GM18511 (cell line): ENCODE results near the gene MKLN1.

ENCODE experiments used
- ATAC-seq: cut with Tn5 transposase; IDR thresholded peaks from one replicate; pipeline ENCODE4 v1.9.1; 2021; ENCODE audit warnings: mild to moderate bottlenecking, moderate library complexity; ENCODE audit not compliant: unreplicated experiment

MKLN1 gene

DNA sequence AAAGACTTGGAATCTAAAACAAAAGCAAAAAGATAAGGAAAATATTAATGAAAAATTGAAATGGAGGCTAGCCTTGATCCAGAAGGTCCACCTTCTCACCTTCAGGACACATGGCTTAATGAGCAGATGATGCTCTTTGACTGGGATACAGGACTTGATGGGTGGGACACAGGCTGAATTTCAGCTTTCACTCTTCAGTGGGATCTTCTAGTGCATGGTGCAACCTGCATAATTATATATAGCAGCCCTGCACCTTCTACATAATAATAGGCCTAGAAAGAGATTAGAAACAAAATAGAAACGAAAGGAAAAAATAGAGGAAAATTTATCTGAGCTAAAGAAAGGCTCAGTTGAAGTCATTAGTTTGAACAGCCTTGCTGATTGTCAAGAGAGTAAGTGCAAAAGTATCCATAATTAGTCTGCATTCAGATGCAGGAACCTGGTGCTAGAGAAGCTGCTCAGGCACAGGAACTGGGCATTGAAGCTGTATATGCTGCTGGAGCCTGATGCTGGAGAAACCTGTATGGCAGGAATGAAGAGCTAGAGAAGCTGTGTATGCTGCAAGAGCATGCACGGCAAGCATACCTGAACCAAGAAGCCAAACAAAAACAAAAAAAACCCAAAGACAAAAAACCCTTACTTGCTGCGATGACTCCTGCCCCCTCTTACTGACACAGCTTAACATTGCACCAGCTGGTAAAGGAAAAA, 19.4 kb downstream of the MKLN1 start:
- no peak for ATAC-seq

DNA sequence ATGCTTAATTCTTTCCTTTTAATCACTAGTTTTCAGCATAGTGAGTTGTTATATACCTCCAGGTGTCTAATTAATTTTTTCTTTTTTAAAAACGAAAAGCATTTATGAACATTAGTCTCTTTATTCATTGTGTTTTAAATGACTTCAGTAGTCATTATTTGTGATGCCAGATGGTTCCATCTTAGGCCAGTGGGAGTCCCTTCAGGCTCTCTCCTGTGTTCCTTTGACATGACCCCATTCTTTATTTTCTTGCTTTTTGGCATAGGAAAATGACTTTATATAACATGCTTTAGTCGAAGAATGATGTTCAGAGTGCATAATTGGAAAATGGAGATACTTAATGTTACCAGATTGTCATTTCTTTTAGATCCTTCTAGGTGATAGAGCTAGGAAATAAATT, 24.4 kb downstream of the MKLN1 start:
- ATAC-seq, result no peak

DNA sequence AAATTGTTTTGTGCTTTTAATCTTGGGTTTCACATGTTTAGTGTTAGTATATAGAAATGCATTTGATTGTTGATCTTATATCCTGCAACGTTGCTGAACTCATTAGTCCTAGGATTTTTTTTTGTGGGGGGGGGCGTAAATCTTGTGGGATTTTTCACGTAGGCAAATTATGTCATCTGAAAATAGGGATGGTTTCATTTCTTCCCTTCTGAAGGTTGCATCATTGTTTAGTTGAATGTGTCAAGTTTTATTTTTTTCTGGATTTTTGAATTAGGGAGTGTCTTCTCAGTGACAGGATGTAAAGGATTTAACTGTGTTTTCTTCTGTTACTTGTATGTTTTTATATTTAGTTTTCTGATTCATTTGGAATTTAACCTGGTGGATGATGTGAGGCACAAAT, 26.7 kb downstream of the MKLN1 start:
- ATAC-seq, result no peak

DNA sequence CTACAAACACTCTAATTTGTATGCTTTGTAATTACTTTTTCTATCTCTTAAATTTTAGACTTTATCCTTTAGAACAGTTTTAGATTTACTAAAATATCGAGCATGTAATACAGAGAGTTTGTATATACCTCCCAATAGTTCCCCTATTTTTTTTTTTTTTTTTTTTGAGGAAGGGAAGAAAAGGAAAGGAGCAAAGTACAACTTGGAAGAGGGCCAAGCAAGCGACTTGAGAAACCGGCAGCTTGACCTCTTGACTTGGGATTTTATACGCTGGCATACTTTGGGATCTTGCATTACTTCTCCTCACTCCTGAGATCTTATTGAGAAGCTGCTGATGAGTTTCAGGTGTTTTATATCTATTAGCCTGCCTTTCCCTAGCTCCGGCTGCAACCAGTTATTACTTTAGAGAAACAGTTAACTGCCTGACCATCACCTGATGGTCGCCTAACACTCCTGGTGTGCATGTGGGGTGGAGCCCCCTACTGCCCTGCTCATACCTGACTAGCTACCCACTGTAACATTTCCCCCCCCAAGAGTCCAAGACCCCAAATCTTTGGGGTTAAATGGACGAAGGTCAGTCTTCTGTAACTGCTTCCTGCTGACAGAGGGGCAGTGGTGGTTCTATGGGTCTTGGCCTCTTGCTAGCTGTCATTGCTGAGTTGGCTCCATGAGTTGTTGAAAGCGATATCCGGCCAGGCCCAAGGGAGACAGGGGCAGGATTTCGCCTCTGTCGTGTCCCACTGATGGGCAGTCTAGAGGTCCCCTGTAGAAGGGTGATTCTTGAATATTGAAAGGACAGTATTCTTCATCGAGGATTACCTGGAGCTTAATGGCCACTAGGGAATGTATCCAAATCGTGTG, 28.5 kb downstream of the MKLN1 start:
- no peak for ATAC-seq

DNA sequence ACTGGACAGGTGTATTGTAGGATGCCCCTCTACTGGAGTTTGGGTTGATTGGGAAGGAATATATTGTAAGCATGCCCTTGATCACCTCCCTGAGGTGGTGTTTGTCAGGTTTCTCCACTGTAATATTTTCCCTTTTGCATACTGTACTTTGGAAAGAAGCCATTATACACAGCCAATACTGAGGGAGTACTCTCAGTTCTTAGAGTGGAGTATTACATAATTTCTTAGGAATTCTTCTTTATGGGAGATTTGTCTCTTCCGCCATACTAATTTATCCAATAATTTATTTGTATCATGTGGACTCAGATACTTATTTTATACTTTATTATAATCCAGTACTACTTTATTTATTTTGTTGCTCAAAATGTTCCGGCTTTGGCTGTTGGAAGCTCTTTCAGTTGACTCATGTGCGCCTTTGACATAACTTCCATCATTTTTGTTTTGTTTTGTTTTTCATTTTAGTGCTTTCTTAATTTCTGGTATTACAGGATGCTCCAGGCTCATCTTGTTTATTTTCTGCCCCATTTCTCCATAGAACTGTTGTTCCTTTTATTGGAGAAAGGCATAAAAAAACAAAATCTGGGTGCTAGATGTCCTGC, 29.7 kb downstream of the MKLN1 start:
- ATAC-seq, result no peak

DNA sequence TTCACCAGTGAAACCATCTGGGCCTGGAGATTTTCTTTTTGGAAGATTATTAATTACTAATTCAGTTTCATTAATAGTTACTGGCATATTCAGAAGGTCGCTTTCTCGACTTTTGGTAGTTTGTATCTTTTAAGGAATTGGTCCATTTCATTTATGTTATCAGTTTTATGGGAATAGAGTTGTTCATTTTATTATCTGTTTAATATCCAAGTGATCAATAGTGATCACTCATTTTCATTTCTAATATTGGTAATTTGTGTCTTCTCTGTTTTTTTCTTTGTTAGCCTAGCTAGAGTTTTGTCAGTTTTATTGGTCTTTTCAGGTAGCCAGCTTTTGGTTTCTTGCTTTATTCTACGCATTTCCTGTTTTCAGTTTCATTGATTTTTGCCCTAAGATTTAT, 31.0 kb downstream of the MKLN1 start:
- no peak for ATAC-seq

DNA sequence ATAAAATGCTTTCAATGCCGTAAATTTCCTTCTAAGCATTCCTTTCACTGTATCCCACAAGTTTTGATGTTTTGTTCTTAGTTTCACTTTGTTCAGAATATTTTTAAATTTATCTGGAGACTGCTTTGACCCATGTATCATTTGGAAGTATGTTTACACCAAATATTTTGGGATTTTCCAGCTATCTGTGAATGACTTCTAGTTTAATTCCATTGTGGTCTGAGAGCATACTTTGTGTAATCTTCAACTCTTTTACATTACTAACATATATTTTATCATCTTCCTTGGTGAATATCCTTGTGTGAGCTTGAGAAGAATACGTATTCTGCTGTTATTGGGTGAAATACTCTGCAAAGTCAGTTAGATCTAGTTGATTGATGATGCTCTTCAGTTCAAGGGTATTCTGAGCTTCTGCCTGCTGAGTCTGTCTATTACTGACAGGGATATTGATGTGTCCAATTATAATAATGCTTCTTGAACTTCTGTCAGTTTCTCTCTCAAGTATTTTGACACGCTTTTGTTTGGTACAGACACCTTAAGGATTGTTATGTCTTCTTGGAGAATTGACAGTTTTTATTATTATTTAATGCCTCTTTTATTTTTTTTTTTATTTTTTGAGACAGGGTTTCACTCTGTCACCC, 31.6 kb downstream of the MKLN1 start:
- ATAC-seq, result no peak

DNA sequence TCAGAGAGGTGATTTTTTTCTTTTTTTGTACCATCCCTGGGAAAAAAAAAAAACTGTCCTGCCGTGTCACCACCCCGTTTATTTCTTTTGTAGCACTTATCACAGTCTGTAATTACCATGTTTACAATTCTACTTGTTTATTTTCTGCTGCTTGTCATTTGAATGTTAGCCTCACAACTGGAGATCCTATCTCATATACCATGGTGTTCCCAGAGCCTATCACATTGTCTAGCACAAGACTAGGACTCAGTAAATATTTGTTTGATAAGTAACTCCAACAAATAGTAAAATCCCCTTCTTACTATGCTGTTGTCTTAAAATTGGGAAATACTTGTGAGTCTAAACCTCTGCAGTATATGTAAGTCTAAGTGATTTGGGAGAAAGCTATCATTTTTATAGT, 36.0 kb downstream of the MKLN1 start:
- ATAC-seq, result no peak

DNA sequence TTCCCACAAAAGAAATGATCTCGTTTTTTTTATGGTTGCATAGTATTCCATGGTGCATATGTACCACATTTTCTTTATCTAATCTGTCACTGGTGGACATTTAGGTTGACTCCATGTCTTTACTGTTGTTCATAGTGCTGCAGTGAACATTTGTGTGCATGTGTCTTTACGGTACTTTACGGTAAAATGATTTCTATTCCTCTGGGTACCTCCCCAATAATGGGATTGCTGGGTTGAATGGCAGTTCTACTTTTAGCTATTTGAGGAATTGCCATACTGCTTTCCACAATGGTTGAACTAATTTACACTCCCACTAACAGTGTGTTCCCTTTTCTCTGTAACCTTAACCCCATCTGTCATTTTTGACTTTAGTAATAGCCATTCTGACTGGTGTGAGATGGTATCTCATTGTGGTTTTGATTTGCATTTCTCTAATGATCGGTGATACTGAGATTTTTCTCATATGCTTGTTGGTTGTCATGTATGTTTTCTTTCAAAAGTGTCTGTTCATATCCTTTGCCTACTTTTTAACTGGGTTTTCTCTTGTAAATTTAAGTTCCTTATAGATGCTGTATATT, 37.2 kb downstream of the MKLN1 start:
- ATAC-seq, result no peak

DNA sequence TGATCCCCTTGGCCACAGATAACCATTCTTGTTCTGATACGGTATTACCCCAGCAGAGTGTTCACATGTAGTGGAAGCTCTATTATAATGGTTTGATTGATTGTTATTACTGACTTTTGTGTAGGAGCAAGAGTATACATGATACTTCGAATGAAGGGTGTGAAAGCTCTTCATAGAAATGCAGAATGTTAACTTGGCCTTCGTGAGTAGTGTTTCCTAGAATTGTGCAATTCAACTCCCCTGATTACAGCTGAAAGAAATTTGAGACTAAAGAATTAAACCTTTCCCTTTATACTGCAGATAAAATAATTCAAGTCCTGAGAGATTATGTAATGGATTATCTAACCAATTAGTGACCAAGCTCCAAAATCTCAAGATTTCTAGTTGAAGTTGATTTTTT, 38.2 kb downstream of the MKLN1 start:
- no peak for ATAC-seq

DNA sequence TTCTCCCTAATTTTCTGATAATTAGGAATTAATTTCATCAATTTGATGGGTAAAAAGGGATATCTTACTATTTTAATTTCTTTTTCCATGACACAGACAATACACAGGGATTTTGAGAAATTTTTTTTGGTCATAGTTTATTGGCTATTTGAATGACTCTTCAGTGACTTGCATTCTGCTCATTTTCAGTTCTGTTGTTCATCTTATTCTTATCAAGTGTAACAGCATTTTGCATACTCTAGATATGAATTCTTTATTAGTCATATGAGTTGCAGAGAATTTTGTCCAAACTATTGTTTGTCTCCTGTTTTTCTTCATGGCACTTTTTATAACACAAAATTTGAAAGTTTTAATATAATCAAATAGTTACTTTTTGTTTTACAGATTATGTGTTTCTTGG, 41.7 kb downstream of the MKLN1 start:
- no peak for ATAC-seq

DNA sequence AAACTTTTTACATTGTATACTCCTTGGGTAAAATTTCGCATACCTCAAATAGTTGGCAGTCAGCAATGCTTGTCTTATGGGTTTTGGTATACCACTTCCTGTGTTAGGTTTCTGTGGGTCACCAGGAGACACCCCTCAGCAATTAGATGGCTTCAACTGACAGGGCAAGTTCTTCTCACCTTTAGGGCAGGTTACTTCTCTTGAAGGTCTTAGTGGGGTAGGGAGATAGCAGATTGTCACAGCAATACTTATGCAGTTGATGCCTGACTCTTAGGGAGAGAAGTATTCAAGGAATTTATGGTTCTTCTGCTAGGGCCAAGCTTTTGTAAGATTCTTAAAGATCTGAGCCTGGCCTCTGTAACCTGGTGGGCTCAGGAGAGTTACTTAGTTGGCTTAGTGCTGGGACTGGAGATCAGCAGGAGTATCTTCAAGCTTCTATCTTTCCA, 42.9 kb downstream of the MKLN1 start:
- ATAC-seq, result peak; percentile 88

DNA sequence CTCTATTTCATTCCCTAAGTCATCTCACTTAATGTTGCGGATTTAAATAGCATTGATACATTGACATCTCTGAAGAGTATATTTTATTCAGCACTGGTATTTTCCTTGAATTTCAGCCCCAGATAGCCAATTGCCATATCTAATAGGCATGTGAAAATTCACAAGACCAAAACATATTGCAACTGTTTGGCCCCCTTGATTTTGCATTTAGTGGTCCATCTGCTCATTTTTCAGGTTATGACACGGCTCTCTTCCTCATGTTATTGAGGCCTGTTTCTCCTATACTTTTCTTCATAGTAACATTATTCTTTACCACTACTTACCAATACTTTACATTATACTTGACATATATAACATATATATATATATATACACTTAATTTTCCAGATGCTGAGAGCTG, 43.7 kb downstream of the MKLN1 start:
- ATAC-seq, result no peak

DNA sequence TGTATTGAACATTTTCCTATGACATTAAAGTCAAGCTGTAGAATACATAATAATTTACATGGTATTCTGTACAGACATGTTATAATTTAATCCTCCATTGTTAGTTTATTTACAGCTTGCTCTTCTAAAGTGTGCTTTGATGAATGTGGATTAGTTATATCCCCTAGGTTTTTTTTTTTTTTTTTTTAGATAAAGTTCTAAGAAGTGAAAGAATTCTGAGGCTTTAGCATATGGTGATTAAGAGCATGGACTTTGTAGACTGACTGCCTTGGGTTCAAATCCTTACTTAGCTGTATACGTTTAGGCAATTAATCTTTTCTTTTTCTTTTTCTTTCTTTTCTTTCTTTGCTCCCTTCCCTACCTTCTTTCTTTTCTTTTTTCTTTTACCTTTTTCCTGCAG, 44.9 kb downstream of the MKLN1 start:
- ATAC-seq, result no peak

DNA sequence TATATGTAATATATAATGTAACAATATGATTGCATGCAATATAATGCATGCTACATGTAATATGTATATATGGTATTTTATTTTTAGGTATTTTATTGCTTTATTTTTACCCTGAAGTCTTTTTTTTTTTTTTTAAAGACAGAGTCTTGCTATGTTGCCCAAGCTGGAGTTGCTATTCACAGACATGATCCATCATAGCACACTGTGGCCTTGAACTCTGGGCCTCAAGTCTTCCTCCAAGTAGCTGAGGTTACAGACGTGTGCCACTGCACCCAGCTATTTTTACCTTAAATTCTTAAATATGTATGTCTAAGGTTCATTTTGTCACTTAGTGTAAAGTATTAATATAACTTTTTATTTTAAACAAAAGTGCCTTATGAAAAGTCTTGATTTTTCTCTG, 47.1 kb downstream of the MKLN1 start:
- no peak for ATAC-seq

DNA sequence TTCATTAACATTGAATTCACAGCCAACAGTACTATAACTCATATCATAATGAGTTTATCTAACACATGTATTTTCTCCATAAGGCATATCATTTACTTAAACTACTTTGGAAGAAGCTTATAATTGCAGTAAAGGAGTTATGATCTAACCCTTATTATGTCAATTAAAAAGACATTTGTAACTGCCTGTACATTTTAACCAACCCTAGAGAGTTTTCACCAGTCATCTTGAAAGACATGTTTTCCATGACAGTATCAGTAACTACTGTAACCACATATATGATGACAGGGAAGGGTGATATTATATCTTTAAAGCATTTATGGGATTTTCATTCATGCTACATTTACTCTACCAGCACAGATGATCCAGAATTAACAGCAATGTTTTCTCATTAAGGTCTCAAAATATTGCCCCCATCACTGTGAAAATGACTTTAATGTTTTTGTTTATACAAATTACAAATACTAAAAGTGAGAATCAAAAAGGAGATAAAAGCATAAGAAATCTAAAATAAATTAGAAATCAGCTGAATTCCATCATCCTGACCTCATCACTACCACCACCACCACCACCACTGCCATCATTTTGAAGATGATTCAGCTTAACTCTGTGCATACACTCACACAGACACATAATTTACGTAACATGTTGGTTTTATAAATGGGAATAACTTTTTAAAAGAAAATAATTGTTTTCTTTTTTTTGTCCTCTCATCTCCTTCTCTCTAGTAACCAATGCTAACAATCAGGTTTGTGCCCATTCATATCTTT, 53.6 kb downstream of the MKLN1 start:
- ATAC-seq, result no peak

DNA sequence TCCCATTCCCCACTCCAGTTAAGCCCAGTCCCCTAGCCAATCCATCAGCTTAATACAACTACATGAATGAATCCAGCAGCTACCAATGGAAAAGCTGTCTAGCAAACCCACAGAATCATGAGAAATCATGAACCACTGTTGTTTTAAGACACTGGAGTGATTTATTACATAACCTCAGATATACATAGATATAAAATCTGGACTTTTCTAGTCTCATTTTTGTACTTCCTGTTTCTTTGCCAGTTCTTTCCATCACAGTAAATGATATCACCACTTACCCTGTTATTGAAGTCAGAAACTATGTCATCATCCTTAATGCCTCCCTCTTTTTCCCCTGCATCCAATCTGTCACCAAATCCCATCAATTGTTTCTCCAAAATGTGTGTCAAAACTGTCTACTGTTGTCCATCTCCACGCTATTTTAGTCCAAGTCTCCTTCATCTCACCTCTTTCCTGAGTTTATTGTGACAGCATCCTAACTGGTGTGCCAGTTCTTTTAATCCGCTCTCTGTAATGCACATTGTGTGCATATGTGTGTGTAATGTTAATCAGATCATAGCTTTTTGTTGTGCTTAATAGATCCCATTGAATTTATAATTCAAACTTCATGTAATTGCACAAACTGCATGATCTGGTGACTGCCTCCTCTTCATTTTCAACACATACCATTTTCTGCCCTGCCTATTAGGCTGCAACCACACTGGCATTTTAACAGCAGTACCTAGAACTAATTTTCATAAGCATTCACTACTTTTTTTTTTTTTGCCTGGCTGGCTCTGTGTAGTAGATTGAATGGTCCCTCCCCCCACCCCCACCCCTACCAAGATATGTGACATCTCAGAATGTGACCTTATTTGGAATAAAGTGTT, 56.0 kb downstream of the MKLN1 start:
- no peak for ATAC-seq

DNA sequence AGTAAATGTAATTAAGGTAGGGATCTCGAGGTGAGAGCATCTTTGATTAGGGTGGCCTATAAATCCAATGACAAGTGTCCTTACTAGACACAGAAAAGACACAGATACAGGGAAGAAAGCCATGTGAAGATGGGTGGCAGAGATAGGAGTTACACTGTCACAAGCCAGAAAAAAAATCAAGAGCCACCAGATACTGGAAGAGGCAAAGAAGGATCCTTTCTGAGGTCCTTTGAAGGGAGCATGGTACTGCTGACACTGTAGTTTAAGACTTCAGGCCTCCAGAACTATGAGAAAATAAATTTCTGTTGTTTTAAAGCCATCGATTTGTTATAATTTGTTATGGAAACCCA, 56.6 kb downstream of the MKLN1 start:
- ATAC-seq, result no peak

DNA sequence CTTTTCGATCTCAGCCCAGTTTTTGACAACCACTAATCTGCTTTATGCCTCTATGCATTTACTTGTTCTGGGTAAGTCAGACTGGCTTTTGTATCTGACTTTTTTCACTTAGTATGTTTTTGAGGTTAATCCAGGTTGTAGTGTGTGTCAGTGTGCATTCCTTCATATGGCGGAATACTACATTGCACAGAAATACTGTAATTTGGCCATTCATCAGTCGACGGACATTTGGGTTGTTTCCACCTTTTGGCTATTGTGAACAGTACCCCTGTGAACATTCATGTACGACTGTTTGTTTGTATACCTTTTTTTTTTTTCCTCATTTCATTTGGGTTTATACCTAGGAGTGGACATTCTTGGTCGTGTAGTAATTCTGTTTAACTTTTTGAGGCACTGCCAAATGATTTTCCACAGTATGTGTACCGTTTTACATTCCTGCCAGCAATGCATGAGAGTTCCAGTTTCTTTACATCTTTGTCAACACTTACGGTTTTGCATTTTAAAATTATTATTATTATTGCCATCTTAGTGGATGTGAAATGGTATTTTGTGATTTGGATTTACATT, 57.4 kb downstream of the MKLN1 start:
- no peak for ATAC-seq
